Measurements from ENCODE around the gene FAM228A.

DNA sequence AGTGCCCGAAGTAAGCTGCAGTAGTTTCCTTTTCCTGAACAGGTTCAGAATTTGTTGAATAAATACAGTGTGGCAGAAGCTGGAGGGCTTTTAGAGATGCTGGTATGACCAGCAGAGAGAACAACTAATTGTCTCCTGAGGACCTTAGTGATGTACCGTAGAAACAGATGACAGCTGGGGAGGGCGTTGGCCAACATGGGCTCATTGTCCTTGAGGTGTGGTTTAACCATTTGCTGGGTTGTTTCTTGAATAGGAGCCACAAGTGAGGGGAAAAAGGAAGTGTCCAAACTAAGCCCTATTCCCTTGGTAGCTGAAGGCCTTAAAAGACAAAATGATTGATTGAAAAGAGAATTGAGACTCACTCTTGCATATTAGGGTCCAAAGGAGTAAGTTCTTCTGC lies 11.7 kb upstream of the FAM228A start:
- TF ChIP-seq FOXM1 (IDR thresholded peaks at IDR 0.05; ENCODE audit: borderline replicate concordance, low read depth) = no peak
- no peak for TF ChIP-seq RAD21 (IDR thresholded peaks at IDR 0.05; ENCODE audit: low read depth)
- no peak for TF ChIP-seq NFIC (IDR thresholded peaks at IDR 0.05)
- TF ChIP-seq, protein P1, sequence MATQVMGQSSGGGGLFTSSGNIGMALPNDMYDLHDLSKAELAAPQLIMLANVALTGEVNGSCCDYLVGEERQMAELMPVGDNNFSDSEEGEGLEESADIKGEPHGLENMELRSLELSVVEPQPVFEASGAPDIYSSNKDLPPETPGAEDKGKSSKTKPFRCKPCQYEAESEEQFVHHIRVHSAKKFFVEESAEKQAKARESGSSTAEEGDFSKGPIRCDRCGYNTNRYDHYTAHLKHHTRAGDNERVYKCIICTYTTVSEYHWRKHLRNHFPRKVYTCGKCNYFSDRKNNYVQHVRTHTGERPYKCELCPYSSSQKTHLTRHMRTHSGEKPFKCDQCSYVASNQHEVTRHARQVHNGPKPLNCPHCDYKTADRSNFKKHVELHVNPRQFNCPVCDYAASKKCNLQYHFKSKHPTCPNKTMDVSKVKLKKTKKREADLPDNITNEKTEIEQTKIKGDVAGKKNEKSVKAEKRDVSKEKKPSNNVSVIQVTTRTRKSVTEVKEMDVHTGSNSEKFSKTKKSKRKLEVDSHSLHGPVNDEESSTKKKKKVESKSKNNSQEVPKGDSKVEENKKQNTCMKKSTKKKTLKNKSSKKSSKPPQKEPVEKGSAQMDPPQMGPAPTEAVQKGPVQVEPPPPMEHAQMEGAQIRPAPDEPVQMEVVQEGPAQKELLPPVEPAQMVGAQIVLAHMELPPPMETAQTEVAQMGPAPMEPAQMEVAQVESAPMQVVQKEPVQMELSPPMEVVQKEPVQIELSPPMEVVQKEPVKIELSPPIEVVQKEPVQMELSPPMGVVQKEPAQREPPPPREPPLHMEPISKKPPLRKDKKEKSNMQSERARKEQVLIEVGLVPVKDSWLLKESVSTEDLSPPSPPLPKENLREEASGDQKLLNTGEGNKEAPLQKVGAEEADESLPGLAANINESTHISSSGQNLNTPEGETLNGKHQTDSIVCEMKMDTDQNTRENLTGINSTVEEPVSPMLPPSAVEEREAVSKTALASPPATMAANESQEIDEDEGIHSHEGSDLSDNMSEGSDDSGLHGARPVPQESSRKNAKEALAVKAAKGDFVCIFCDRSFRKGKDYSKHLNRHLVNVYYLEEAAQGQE (IDR thresholded peaks at IDR 0.05; ENCODE audit: low read depth) = no peak
- no peak for TF ChIP-seq TEAD4 (IDR thresholded peaks at IDR 0.05)
- TF ChIP-seq EP300 (IDR thresholded peaks at IDR 0.05; ENCODE audit: borderline replicate concordance) = no peak
- TF ChIP-seq, protein P2, sequence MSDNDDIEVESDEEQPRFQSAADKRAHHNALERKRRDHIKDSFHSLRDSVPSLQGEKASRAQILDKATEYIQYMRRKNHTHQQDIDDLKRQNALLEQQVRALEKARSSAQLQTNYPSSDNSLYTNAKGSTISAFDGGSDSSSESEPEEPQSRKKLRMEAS (IDR thresholded peaks at IDR 0.05) = no peak
- TF ChIP-seq CREB1 (IDR thresholded peaks at IDR 0.05; ENCODE audit: low read depth) = no peak
- TF ChIP-seq TAF1 (IDR thresholded peaks at IDR 0.05; ENCODE audit: low read depth) = no peak
- no peak for TF ChIP-seq CEBPB (IDR thresholded peaks at IDR 0.05)
- TF ChIP-seq TCF12 (IDR thresholded peaks at IDR 0.05; ENCODE audit: low read depth) = no peak
- TF ChIP-seq, protein P3, sequence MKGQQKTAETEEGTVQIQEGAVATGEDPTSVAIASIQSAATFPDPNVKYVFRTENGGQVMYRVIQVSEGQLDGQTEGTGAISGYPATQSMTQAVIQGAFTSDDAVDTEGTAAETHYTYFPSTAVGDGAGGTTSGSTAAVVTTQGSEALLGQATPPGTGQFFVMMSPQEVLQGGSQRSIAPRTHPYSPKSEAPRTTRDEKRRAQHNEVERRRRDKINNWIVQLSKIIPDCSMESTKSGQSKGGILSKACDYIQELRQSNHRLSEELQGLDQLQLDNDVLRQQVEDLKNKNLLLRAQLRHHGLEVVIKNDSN (IDR thresholded peaks at IDR 0.05) = no peak
- TF ChIP-seq EGR1 (IDR thresholded peaks at IDR 0.05) = no peak

Data from Ishikawa (cell line).